Panc1 (cell line): ENCODE results near the gene SIGLEC7. TPM values are rescaled to one million over a fixed set of nuclear protein-coding genes. Genes with fewer than 3 reads are reported as not detected.

ENCODE experiments used
- ATAC-seq: fragments of 200-7000 bp; cut with Tn5 transposase; 2 replicates; pipeline ENCODE4 v1.9.1; 2020; ENCODE audit warnings: mild to moderate bottlenecking, moderate library complexity
- BruUV-seq: library from RNA; stranded (reverse); fragments of 400-500 nt; replicated peaks from 2 replicates; lab custom pipeline; 2021; lab: Mats Ljungman, UMichigan
- CTCF ChIA-PET: fragments of 300-600 bp; sonication (Branson Sonifier 250); formaldehyde crosslinking; loops from one replicate; lab custom pipeline; 2022; ENCODE audit warnings: antibody characterized with exemption; lab: Charles Lee
- POLR2A ChIA-PET: fragments of 300-600 bp; sonication (Branson Sonifier 250); formaldehyde crosslinking; loops from one replicate; lab custom pipeline; 2022; ENCODE audit warnings: antibody characterized with exemption; lab: Charles Lee
- DNase-seq: peaks from one replicate; pipeline ENCODE4 v3.0.0-alpha.2; 2010; ENCODE audit warnings: low read depth, low spot score
- H3K27ac ChIP-seq: 2 replicates; pipeline ENCODE4 v1.5.1; 2011; ENCODE audit warnings: mild to moderate bottlenecking, low read length, inconsistent platforms
- H3K27me3 ChIP-seq: fragments of 200-500 bp; sonication (Bioruptor generic); 2 replicates; pipeline ENCODE4 v1.6.0; 2014; ENCODE audit warnings: low read length, inconsistent platforms; ENCODE audit not compliant: control insufficient read depth, insufficient read depth
- H3K36me3 ChIP-seq: fragments of 200-500 bp; sonication (Bioruptor generic); 2 replicates; pipeline ENCODE4 v1.5.1; 2014; ENCODE audit warnings: inconsistent platforms, mild to moderate bottlenecking, low read length, moderate library complexity; ENCODE audit not compliant: control insufficient read depth, insufficient read depth
- H3K4me1 ChIP-seq: 2 replicates; pipeline ENCODE4 v1.5.1; 2011; ENCODE audit warnings: inconsistent platforms, mild to moderate bottlenecking, low read length, moderate library complexity; ENCODE audit not compliant: control insufficient read depth, insufficient read depth
- H3K4me3 ChIP-seq, 2 experiments: 2 replicates each; pipeline ENCODE4 v1.5.1; 2011 to 2012; ENCODE audit warnings: low read depth in 2 of 2, low read length in 2 of 2, mild to moderate bottlenecking in 2 of 2, inconsistent platforms in 1 of 2, moderate library complexity in 1 of 2
- H3K9me3 ChIP-seq: fragments of 200-500 bp; sonication (Bioruptor generic); 2 replicates; pipeline ENCODE4 v1.5.1; 2014; ENCODE audit warnings: low read depth, mild to moderate bottlenecking, inconsistent platforms, low read length, moderate library complexity; ENCODE audit not compliant: control insufficient read depth, insufficient read depth
- POLR2AphosphoS5 ChIP-seq: IDR thresholded peaks from 2 replicates; pipeline ENCODE4 v1.6.1; 2012; ENCODE audit warnings: mild to moderate bottlenecking, low read depth, low read length, moderate library complexity
- SIN3A ChIP-seq: IDR thresholded peaks from 2 replicates; pipeline ENCODE4 v1.6.1; 2012; ENCODE audit warnings: low read depth, mild to moderate bottlenecking, low read length, moderate library complexity, borderline replicate concordance; ENCODE audit not compliant: insufficient read depth
- TCF7L2 ChIP-seq: IDR thresholded peaks from 2 replicates; pipeline ENCODE4 v1.6.1; 2011; ENCODE audit warnings: mild to moderate bottlenecking, low read depth, low read length, inconsistent platforms
- in situ Hi-C: cut with HindIII; loops from 2 replicates; pipeline ENCODE4 v1.10.0; 2016; ENCODE audit warnings: low sequenced_read_pairs, low pct_unique_long_range_greater_than_20kb
- intact Hi-C: fragments of 100-400 bp; cut with micrococcal nuclease; formaldehyde crosslinking; loops from one replicate; pipeline ENCODE4 v1.10.0; 2022; ENCODE audit not compliant: unreplicated experiment
- total RNA-seq: library from RNA; stranded (reverse); gene quantifications from one replicate; pipeline ENCODE4 v1.2.1, GENCODE V29; 2021; ENCODE audit not compliant: unreplicated experiment
- TF ChIP-seq, protein P1 (sequence below): fragments of 450-650 bp; IDR thresholded peaks from 2 replicates; pipeline ENCODE4 v1.5.1; 2017; ENCODE audit warnings: mild to moderate bottlenecking
- TF ChIP-seq, protein P2 (sequence below), 2 experiments: IDR thresholded peaks; 2 replicates each; pipeline ENCODE4 v1.6.1; 2011 to 2012; ENCODE audit warnings: low read depth in 2 of 2, control low read depth in 1 of 2, low read length in 1 of 2, mild to moderate bottlenecking in 1 of 2, moderate library complexity in 1 of 2; ENCODE audit not compliant: insufficient read depth in 1 of 2

SIGLEC7 gene
- total RNA-seq, 1 experiment from 2014 or later, result not detected

DNA sequence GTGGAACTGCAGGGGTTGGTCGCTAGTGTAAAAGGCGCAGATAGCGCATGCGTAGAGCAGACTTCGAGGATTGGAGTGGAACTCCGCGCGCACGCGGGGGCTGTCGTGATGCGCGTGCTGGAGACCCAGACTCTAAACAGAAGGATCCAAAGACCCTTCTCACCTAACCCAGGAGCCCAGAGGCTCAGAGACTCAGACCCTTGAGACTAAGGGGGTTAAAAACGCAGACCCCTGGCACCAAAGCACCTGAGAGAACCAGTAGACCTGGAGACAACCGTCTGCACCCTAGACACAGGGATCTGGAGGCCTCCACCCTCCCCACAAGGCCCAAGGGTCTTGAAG is 33.3 kb upstream of the SIGLEC7 start:
- intact Hi-C loops, result no loop called here
- no peak for DNase-seq
- no peak for TF ChIP-seq TCF7L2
- no peak for TF ChIP-seq POLR2AphosphoS5
- TF ChIP-seq, protein P1, sequence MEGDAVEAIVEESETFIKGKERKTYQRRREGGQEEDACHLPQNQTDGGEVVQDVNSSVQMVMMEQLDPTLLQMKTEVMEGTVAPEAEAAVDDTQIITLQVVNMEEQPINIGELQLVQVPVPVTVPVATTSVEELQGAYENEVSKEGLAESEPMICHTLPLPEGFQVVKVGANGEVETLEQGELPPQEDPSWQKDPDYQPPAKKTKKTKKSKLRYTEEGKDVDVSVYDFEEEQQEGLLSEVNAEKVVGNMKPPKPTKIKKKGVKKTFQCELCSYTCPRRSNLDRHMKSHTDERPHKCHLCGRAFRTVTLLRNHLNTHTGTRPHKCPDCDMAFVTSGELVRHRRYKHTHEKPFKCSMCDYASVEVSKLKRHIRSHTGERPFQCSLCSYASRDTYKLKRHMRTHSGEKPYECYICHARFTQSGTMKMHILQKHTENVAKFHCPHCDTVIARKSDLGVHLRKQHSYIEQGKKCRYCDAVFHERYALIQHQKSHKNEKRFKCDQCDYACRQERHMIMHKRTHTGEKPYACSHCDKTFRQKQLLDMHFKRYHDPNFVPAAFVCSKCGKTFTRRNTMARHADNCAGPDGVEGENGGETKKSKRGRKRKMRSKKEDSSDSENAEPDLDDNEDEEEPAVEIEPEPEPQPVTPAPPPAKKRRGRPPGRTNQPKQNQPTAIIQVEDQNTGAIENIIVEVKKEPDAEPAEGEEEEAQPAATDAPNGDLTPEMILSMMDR, result no peak
- TF ChIP-seq SIN3A, result no peak
- TF ChIP-seq, protein P2, sequence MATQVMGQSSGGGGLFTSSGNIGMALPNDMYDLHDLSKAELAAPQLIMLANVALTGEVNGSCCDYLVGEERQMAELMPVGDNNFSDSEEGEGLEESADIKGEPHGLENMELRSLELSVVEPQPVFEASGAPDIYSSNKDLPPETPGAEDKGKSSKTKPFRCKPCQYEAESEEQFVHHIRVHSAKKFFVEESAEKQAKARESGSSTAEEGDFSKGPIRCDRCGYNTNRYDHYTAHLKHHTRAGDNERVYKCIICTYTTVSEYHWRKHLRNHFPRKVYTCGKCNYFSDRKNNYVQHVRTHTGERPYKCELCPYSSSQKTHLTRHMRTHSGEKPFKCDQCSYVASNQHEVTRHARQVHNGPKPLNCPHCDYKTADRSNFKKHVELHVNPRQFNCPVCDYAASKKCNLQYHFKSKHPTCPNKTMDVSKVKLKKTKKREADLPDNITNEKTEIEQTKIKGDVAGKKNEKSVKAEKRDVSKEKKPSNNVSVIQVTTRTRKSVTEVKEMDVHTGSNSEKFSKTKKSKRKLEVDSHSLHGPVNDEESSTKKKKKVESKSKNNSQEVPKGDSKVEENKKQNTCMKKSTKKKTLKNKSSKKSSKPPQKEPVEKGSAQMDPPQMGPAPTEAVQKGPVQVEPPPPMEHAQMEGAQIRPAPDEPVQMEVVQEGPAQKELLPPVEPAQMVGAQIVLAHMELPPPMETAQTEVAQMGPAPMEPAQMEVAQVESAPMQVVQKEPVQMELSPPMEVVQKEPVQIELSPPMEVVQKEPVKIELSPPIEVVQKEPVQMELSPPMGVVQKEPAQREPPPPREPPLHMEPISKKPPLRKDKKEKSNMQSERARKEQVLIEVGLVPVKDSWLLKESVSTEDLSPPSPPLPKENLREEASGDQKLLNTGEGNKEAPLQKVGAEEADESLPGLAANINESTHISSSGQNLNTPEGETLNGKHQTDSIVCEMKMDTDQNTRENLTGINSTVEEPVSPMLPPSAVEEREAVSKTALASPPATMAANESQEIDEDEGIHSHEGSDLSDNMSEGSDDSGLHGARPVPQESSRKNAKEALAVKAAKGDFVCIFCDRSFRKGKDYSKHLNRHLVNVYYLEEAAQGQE (IDR thresholded peaks at IDR 0.05; ENCODE audit: insufficient read depth in 1 of 2, low read depth in 2 of 2, low read length in 1 of 2), result no peak
- Histone ChIP-seq H3K4me1 (0 out of 2 replicates have a peak, but pooled peaks cover 3% of the 10 kb centered on the region), H3K4me3 (peak overlapping the region; percentile 76 to 79), H3K27ac (peak overlapping the region; percentile 78), H3K9me3 (no peaks in the 10 kb centered on the region), H3K27me3 (no peaks in the 10 kb centered on the region; the same call in 1 of the 2 replicates), H3K36me3 (no peaks in the 10 kb centered on the region; the same call in 1 of the 2 replicates)
- CTCF ChIA-PET, result interaction anchor here (1.0 kb wide), 1 partner anchor 48 kb away, joined by 4 read pairs; no protein-coding TSS in a partner anchor
- POLR2A ChIA-PET, result no interaction called here
- no TSS peak for BruUV-seq
- ATAC-seq, result peak; percentile 50
- in situ Hi-C loops, result no loop called here

DNA sequence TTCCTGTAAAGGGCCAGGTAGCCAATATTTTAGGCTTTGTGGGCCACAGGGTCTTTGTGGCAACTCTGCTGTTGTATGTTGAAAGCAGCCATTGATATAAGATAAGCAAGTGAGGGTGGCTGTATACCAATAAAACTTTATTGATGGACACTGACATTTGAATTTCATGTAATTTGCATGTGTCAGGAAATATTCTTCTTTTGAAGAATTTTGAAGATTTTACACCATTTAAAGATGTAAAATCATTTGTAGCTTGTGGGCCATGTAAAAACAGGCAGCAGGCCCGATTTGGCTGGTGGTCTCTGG is 31.5 kb upstream of the SIGLEC7 start:
- Histone ChIP-seq H3K4me1 (0 out of 2 replicates have a peak, but pooled peaks cover 3% of the 10 kb centered on the region), H3K27me3 (peaks cover 2% of the 10 kb centered on the region), H3K27ac (no peak overlapping the region), H3K9me3 (no peaks in the 10 kb centered on the region), H3K4me3 (no peak overlapping the region), H3K36me3 (no peaks in the 10 kb centered on the region; the same call in 1 of the 2 replicates)
- TF ChIP-seq, protein P1, result no peak
- TF ChIP-seq SIN3A (no peak), POLR2AphosphoS5 (no peak), TCF7L2 (no peak)
- TF ChIP-seq, protein P2 (IDR thresholded peaks at IDR 0.05; ENCODE audit: insufficient read depth in 1 of 2, low read depth in 2 of 2, low read length in 1 of 2), result no peak
- DNase-seq, result no peak
- ChIA-PET POLR2A (no interaction called here), CTCF (interaction anchor here (0.7 kb wide), 1 partner anchor 16 kb away, joined by 8 read pairs; no protein-coding TSS in a partner anchor)
- no peak for ATAC-seq
- intact Hi-C loops (no loop called here), in situ Hi-C loops (no loop called here)
- BruUV-seq, result no TSS peak
